GM23338 (cell line): Measurements from ENCODE around the gene KDM7A.

ENCODE experiments used
- CREB1 ChIP-seq: fragments of 250-450 bp; sonication (Bioruptor Pico); IDR thresholded peaks from 2 replicates; pipeline ENCODE4 v1.5.0; 2020; ENCODE audit warnings: low read depth, mild to moderate bottlenecking, moderate library complexity
- EZH2 ChIP-seq: fragments of 200-600 bp; sonication (generic); IDR thresholded peaks from one replicate; pipeline ENCODE4 v1.8.0; 2017; ENCODE audit warnings: antibody characterized with exemption, mild to moderate bottlenecking, low read depth; ENCODE audit not compliant: unreplicated experiment
- EZH2phosphoT487 ChIP-seq: fragments of 200-600 bp; sonication (generic); IDR thresholded peaks from one replicate; pipeline ENCODE4 v1.8.1; 2018; ENCODE audit warnings: antibody characterized with exemption; ENCODE audit not compliant: unreplicated experiment
- JUNB ChIP-seq: IDR thresholded peaks from one replicate; pipeline ENCODE4 v1.6.1; 2016; ENCODE audit warnings: antibody characterized with exemption; ENCODE audit not compliant: unreplicated experiment
- NANOG ChIP-seq: IDR thresholded peaks from 2 replicates; pipeline ENCODE4 v1.6.1; 2016; ENCODE audit warnings: antibody characterized with exemption, borderline replicate concordance
- POLR2AphosphoS5 ChIP-seq: IDR thresholded peaks from 2 replicates; pipeline ENCODE4 v1.6.1; 2016; ENCODE audit warnings: antibody characterized with exemption, low read depth
- TF ChIP-seq, protein P1 (sequence below), 2 experiments: fragments of 200-600 bp in 1 of 2; sonication (generic) in 1 of 2; conservative IDR thresholded peaks; 2 replicates each; pipeline versions ENCODE4 v1.5.1 to v1.6.1; 2016 to 2017; ENCODE audit warnings: antibody characterized with exemption in 2 of 2, low read depth in 2 of 2, mild to moderate bottlenecking in 2 of 2, moderate library complexity in 1 of 2
- TF ChIP-seq, protein P2 (sequence below): IDR thresholded peaks from 2 replicates; pipeline ENCODE4 v1.6.1; 2016; ENCODE audit warnings: antibody characterized with exemption

DNA sequence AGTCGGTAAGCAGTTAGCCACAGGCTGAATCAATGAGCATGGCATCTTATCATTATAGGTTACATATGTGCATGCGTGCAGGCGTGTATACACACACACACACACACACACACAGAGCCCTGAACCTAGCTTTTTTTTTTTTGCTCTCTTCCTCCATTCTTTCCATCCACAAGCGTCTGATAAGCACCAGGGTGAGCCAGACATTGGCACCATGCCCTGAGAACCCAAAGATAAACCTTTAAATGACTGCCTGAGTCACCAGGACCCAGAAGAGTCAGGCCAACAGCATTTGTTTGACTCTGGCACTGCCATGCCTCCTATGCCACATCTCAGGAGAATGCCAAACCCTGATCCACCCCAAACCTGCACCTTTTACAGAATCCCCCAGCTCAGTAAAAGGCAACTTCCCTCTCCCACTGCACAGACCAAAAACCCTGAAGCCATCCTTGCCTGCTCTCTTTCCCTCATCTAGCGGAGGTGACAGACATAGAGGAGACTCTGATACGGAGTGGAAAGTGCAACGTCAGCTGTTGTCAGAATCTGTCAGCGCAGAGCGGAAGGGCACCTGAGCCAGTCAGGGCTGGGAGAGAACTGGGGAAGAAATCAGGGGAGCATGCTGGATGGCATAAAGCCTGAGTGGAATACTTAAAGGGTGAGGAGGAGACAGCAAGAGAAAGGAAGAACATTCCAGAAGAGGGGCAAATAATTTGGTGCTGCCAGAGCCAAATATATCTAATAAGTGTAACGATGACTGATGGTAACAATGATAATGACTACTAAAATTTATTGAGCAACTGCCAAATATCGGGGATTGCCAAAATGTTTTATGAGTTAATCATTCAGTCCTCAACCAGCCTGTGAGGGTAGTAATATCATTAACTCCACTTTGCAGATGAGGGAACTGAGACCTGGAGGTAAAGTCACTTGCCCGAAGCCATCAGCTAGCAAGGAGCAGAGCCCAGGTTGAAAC lies 117.2 kb downstream of the KDM7A start:
- TF ChIP-seq POLR2AphosphoS5, result no peak
- TF ChIP-seq, protein P1, sequence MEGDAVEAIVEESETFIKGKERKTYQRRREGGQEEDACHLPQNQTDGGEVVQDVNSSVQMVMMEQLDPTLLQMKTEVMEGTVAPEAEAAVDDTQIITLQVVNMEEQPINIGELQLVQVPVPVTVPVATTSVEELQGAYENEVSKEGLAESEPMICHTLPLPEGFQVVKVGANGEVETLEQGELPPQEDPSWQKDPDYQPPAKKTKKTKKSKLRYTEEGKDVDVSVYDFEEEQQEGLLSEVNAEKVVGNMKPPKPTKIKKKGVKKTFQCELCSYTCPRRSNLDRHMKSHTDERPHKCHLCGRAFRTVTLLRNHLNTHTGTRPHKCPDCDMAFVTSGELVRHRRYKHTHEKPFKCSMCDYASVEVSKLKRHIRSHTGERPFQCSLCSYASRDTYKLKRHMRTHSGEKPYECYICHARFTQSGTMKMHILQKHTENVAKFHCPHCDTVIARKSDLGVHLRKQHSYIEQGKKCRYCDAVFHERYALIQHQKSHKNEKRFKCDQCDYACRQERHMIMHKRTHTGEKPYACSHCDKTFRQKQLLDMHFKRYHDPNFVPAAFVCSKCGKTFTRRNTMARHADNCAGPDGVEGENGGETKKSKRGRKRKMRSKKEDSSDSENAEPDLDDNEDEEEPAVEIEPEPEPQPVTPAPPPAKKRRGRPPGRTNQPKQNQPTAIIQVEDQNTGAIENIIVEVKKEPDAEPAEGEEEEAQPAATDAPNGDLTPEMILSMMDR (conservative IDR thresholded peaks at IDR 0.05; ENCODE audit: low read depth in 2 of 2), result no peak
- no peak for TF ChIP-seq JUNB
- TF ChIP-seq EZH2phosphoT487, result no peak
- TF ChIP-seq EZH2, result no peak
- no peak for TF ChIP-seq NANOG
- TF ChIP-seq CREB1 (CRISPR knock-in tag), result no peak
- TF ChIP-seq, protein P2, sequence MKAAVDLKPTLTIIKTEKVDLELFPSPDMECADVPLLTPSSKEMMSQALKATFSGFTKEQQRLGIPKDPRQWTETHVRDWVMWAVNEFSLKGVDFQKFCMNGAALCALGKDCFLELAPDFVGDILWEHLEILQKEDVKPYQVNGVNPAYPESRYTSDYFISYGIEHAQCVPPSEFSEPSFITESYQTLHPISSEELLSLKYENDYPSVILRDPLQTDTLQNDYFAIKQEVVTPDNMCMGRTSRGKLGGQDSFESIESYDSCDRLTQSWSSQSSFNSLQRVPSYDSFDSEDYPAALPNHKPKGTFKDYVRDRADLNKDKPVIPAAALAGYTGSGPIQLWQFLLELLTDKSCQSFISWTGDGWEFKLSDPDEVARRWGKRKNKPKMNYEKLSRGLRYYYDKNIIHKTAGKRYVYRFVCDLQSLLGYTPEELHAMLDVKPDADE, result no peak
